AG09309 (cell line): Measurements from ENCODE around the gene CERCAM.

Experiments used
- DNase-seq: peaks from one replicate; pipeline ENCODE4 v3.0.0-alpha.2; 2010; ENCODE audit warnings: low read depth
- H3K4me3 ChIP-seq: 2 replicates; pipeline ENCODE4 v1.5.1; 2011; ENCODE audit warnings: mild to moderate bottlenecking, low read depth, low read length, moderate library complexity; ENCODE audit not compliant: control insufficient read depth
- CTCF ChIP-seq: IDR thresholded peaks from 2 replicates; pipeline ENCODE4 v1.5.1; 2011; ENCODE audit warnings: mild to moderate bottlenecking, low read depth, low read length, inconsistent platforms; ENCODE audit not compliant: insufficient read depth, control insufficient read depth; ENCODE audit errors: missing control alignments

CERCAM gene

GRCh38 chr9:128389395-128390149 lies 31.1 kb upstream of the CERCAM start:
- no peak for DNase-seq
- no peak for TF ChIP-seq CTCF
- no peak overlapping the region for H3K4me3 ChIP-seq

DNA sequence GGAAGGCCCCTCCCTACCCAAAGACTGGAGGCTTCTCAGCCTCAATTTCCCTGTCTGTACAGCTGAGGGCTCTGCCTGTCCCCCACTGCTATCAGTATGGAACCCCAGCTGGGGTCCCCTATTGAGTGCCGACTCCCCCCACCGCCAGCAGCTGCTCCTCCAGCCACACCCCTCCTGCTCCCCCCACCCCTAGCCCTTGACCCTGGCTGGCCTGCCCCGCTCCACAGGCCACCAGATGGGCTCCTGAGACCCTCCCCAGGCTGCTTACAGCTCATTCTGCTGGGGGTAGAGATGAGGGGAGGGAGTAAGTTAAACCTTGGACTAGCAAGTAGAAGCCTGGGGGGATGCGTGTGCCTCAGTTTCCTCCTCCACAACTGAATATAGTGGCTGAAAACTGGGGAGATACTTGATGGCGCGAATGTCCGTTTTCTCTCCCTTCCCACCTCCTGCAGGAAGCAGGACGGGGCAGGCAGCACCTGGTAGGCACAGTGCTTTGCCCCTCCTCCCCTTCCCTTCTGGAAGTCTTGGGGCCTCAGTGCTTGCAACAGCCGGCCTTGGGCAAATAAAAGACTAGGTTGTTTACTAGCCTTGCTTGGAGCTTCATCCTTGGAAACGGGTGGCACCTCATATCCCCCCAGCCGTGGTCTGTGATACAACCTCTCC lies 30.4 kb upstream of the CERCAM start:
- no peak for DNase-seq
- no peak overlapping the region for H3K4me3 ChIP-seq
- no peak for TF ChIP-seq CTCF

- H3K4me3 ChIP-seq: no peak overlapping the region
- TF ChIP-seq CTCF: no peak
- no peak for DNase-seq
Observed at GRCh38 chr9:128390813-128391711, 29.6 kb upstream of the CERCAM start.

- no peak for DNase-seq
- no peak overlapping the region for H3K4me3 ChIP-seq
- no peak for TF ChIP-seq CTCF
Observed at GRCh38 chr9:128391956-128392301, 28.7 kb upstream of the CERCAM start.

- TF ChIP-seq CTCF: no peak
- DNase-seq: no peak
- H3K4me3 ChIP-seq: no peak overlapping the region
Observed at GRCh38 chr9:128392302-128393144, 28.1 kb upstream of the CERCAM start.

DNA sequence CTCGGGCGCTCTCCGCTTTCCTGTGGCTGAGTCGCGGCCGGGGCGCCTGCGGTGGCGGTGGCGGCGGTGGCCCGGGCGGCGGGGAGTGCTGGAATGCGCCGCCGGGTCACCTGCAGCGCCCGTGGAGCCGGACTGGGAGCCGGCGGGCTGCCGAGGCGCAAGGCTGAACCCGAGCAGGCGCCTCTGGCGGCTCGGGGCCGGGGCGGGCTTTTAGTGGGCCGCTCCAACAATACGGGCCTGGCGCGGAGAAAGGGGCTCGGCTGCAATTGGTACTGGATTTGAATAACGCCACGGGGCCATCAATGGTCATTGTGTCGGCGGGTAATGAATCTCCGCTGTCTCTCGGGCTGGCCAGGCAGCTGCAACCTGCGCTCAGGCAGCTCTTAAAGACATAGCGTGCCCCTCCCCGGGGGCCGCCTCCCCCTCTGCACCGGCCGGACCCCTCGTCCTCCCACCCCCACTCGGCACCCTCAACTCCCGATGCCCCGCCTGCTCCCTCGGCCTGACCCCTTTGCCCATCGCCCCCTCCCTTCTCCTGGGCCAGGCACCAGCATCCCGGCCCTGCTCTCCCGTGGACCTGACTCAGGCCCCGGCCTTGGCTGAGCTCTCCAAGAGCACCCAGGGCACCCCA lies 27.4 kb upstream of the CERCAM start:
- DNase-seq: no peak
- no peak for TF ChIP-seq CTCF
- H3K4me3 ChIP-seq: no peak overlapping the region
